K562 (cell line): ENCODE measurements around the gene TTLL3. TPM values are rescaled to one million over a fixed set of nuclear protein-coding genes. Genes with fewer than 3 reads are reported as not detected.

Experiments used
- BRF1 ChIP-seq: IDR thresholded peaks from 3 replicates; pipeline ENCODE4 v1.6.1; 2011; ENCODE audit warnings: borderline replicate concordance, mild to moderate bottlenecking; ENCODE audit not compliant: insufficient read length; ENCODE audit errors: extremely low read depth
- COPS2 ChIP-seq: fragments of 450-650 bp; conservative IDR thresholded peaks from 2 replicates; pipeline ENCODE4 v1.6.1; 2016; ENCODE audit warnings: mild to moderate bottlenecking, moderate library complexity
- HDAC8 ChIP-seq: fragments of 450-650 bp; IDR thresholded peaks from 2 replicates; pipeline ENCODE4 v1.6.1; 2016; ENCODE audit warnings: mild to moderate bottlenecking, missing genetic modification characterization, moderate library complexity, missing compliant biosample characterization
- KAT7 ChIP-seq: sonication (generic); formaldehyde crosslinking; IDR thresholded peaks from 2 replicates; pipeline ENCODE4 v1.8.0; 2022; ENCODE audit warnings: missing genetic modification reagents, mild to moderate bottlenecking, borderline replicate concordance
- KDM4B ChIP-seq, 2 experiments: fragments of 450-650 bp in 1 of 2; sonication (generic) in 1 of 2; IDR thresholded peaks; 2 replicates each; pipeline ENCODE4 v1.6.1; 2016 to 2017; ENCODE audit warnings: borderline replicate concordance in 2 of 2, antibody characterized with exemption in 1 of 2, low read depth in 1 of 2, mild to moderate bottlenecking in 1 of 2
- KLF16 ChIP-seq: IDR thresholded peaks from 2 replicates; pipeline ENCODE4 v1.6.1; 2016; ENCODE audit warnings: antibody characterized with exemption
- MAFF ChIP-seq: IDR thresholded peaks from 2 replicates; pipeline ENCODE4 v1.6.1; 2012; ENCODE audit warnings: low read length, improper control_type of control experiment
- MAFK ChIP-seq: IDR thresholded peaks from 2 replicates; pipeline ENCODE4 v1.6.1; 2011; ENCODE audit warnings: low read length, improper control_type of control experiment
- MED1 ChIP-seq: sonication (generic); formaldehyde crosslinking; IDR thresholded peaks from 2 replicates; pipeline ENCODE4 v1.8.1; 2023; ENCODE audit warnings: missing genetic modification reagents, borderline replicate concordance
- MYC ChIP-seq, 2 experiments: fragments of 250-450 bp in 1 of 2; sonication (Bioruptor Pico) in 1 of 2; IDR thresholded peaks; 2 replicates each; pipeline versions ENCODE4 v1.5.1 to v1.6.1; 2012 to 2021; ENCODE audit warnings: low read depth in 2 of 2, borderline replicate concordance in 1 of 2, improper control_type of control experiment in 1 of 2, low read length in 1 of 2, mild to moderate bottlenecking in 1 of 2, moderate library complexity in 1 of 2
- MYNN ChIP-seq, 2 experiments: sonication (generic); formaldehyde crosslinking in 1 of 2; IDR thresholded peaks; 2 replicates each; pipeline versions ENCODE4 v1.5.0 to v1.6.1; 2016 to 2020; ENCODE audit warnings: antibody characterized with exemption in 1 of 2, missing genetic modification reagents in 1 of 2
- NRF1 ChIP-seq, 2 experiments: fragments of 450-650 bp; IDR thresholded peaks in 1 of 2; conservative IDR thresholded peaks in 1 of 2; 2 replicates each; pipeline ENCODE4 v1.6.1; 2014; ENCODE audit warnings: mild to moderate bottlenecking in 2 of 2
- PATZ1 ChIP-seq: fragments of 250-450 bp; sonication (Bioruptor Pico); IDR thresholded peaks from 2 replicates; pipeline ENCODE4 v1.5.0; 2020; ENCODE audit warnings: mild to moderate bottlenecking, borderline replicate concordance
- SNRNP70 ChIP-seq: fragments of 200-400 bp; formaldehyde crosslinking; optimal IDR thresholded peaks from 2 replicates; pipeline ENCODE3; 2017; ENCODE audit warnings: low read depth, low read length
- TAF15 ChIP-seq: fragments of 200-400 bp; formaldehyde crosslinking; IDR thresholded peaks from 2 replicates; pipeline ENCODE4 v1.6.1; 2017; ENCODE audit warnings: mild to moderate bottlenecking, low read depth, low read length, moderate library complexity
- TCF7L2 ChIP-seq: fragments of 150-350 bp; IDR thresholded peaks from 2 replicates; pipeline ENCODE4 v1.6.1; 2016; ENCODE audit warnings: low read depth, mild to moderate bottlenecking, low read length, moderate library complexity
- TRIM28 ChIP-seq: fragments of 450-650 bp; IDR thresholded peaks from 2 replicates; pipeline ENCODE4 v1.6.1; 2017
- YY1 ChIP-seq, 3 experiments: IDR thresholded peaks; 2 replicates each; pipeline ENCODE4 v1.6.1; 2011; ENCODE audit warnings: low read length in 2 of 3, mild to moderate bottlenecking in 2 of 3, moderate library complexity in 2 of 3, borderline replicate concordance in 1 of 3, control low read depth in 1 of 3, low read depth in 1 of 3; ENCODE audit not compliant: insufficient read depth in 3 of 3, insufficient replicate concordance in 2 of 3, control insufficient read depth in 1 of 3, insufficient read length in 1 of 3; ENCODE audit errors: extremely low read depth in 1 of 3
- ZNF184 ChIP-seq: sonication (generic); formaldehyde crosslinking; IDR thresholded peaks from 2 replicates; pipeline ENCODE4 v1.5.0; 2020; ENCODE audit warnings: missing genetic modification reagents
- ZNF23 ChIP-seq: fragments of 250-450 bp; sonication (Bioruptor Pico); IDR thresholded peaks from 2 replicates; pipeline ENCODE4 v1.4.0; 2020; ENCODE audit warnings: mild to moderate bottlenecking
- ZNF507 ChIP-seq: conservative IDR thresholded peaks from 2 replicates; pipeline ENCODE4 v1.6.1; 2017; ENCODE audit warnings: missing genetic modification characterization, missing compliant biosample characterization
- polyA plus RNA-seq, 8 experiments: library from polyadenylated mRNA; depleted of rRNA in 4 of 8; stranded (reverse) in 5 of 8; unstranded in 3 of 8; fragments of >200 nt; fragmentation: Nextera tagmentation in 2 of 8; fragmentation: Illumina TruSeq in 1 of 8; extraction: Ambion mirVana in 2 of 8; extraction: Trizol in 1 of 8; gene quantifications; 2 replicates each; pipeline versions ENCODE4 v1.2.1 to v1.2.3, GENCODE V29; 2011 to 2014; ENCODE audit warnings: inconsistent platforms in 1 of 8, missing spikeins in 1 of 8
- total RNA-seq, 7 experiments: library from RNA; depleted of rRNA in 6 of 7; stranded (reverse); fragments of >200 nt in 6 of 7; fragmentation: Illumina TruSeq in 2 of 7; extraction: Trizol in 2 of 7; gene quantifications; 2 replicates each; pipeline versions ENCODE4 v1.2.1 to v1.2.3, GENCODE V29; 2011 to 2021; ENCODE audit warnings: low replicate concordance in 1 of 7
- TF ChIP-seq, protein P1 (sequence below): fragments of 450-650 bp; IDR thresholded peaks from 2 replicates; pipeline ENCODE4 v1.6.1; 2018; ENCODE audit not compliant: partially characterized antibody

TTLL3 gene
- total and polyA plus RNA-seq, 9 of the 15 experiments (the other 6 are each of a cell fraction or from before 2014, with no cell fraction given) = 8.9 to 106 (median 33.2) TPM

GRCh38 chr3:9792405-9793160 lies 17.5 kb upstream of the TTLL3 start, which contains the start of the genes ARPC4 and TADA3 (continued):
- peak; percentile 43 to 56 for TF ChIP-seq NRF1 (conservative IDR thresholded peaks at IDR 0.05 in 1 of 2, IDR thresholded peaks at IDR 0.05 in 1 of 2)
- TF ChIP-seq BRF1 = no peak
- no peak for TF ChIP-seq KLF16
- no peak for TF ChIP-seq ZNF507
- no peak for TF ChIP-seq MED1 (CRISPR knock-in tag)
- TF ChIP-seq ZNF184 = no peak
- peak; percentile 95 for TF ChIP-seq TCF7L2
- no peak for TF ChIP-seq PATZ1 (CRISPR knock-in tag)
- TF ChIP-seq MYNN (IDR thresholded peaks at IDR 0.05) = 0 out of 2 replicates have a peak, but pooled peaks have one; percentile 33
- no peak for TF ChIP-seq MYNN (CRISPR knock-in tag; IDR thresholded peaks at IDR 0.05)
- TF ChIP-seq COPS2 = no peak
- TF ChIP-seq, protein P1, sequence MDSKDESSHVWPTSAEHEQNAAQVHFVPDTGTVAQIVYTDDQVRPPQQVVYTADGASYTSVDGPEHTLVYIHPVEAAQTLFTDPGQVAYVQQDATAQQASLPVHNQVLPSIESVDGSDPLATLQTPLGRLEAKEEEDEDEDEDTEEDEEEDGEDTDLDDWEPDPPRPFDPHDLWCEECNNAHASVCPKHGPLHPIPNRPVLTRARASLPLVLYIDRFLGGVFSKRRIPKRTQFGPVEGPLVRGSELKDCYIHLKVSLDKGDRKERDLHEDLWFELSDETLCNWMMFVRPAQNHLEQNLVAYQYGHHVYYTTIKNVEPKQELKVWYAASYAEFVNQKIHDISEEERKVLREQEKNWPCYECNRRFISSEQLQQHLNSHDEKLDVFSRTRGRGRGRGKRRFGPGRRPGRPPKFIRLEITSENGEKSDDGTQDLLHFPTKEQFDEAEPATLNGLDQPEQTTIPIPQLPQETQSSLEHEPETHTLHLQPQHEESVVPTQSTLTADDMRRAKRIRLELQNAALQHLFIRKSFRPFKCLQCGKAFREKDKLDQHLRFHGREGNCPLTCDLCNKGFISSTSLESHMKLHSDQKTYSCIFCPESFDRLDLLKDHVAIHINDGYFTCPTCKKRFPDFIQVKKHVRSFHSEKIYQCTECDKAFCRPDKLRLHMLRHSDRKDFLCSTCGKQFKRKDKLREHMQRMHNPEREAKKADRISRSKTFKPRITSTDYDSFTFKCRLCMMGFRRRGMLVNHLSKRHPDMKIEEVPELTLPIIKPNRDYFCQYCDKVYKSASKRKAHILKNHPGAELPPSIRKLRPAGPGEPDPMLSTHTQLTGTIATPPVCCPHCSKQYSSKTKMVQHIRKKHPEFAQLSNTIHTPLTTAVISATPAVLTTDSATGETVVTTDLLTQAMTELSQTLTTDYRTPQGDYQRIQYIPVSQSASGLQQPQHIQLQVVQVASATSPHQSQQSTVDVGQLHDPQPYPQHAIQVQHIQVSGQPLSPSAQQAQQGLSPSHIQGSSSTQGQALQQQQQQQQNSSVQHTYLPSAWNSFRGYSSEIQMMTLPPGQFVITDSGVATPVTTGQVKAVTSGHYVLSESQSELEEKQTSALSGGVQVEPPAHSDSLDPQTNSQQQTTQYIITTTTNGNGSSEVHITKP = peak; percentile 100
- peak in 2 of 3 experiments; percentile 62 to 77 for TF ChIP-seq YY1 (IDR thresholded peaks at IDR 0.05; ENCODE audit: borderline replicate concordance in 1 of 3, control insufficient read depth in 1 of 3, extremely low read depth in 1 of 3, insufficient read depth in 3 of 3, insufficient read length in 1 of 3, insufficient replicate concordance in 2 of 3, low read depth in 1 of 3, low read length in 2 of 3)
- peak; percentile 14; the same call in 1 of the 2 replicates for TF ChIP-seq KAT7
- TF ChIP-seq HDAC8 = no peak
- TF ChIP-seq KDM4B (IDR thresholded peaks at IDR 0.05; ENCODE audit: borderline replicate concordance in 2 of 2, low read depth in 1 of 2) = peak in 1 of 2 experiments; percentile 42; a peak in 1 of 4 replicates
- TF ChIP-seq ZNF23 = no peak
- no peak for TF ChIP-seq SNRNP70
- no peak; the same call in 1 of the 2 replicates for TF ChIP-seq MAFK
- TF ChIP-seq TAF15 = no peak
- TF ChIP-seq MYC (IDR thresholded peaks at IDR 0.05; ENCODE audit: low read depth, low read length) = peak; percentile 69
- 0 out of 2 replicates have a peak, but pooled peaks have one; percentile 47 for TF ChIP-seq MYC (CRISPR knock-in tag; IDR thresholded peaks at IDR 0.05; ENCODE audit: borderline replicate concordance, low read depth)
- peak; percentile 87 for TF ChIP-seq MAFF
- TF ChIP-seq TRIM28 = no peak
